H9 (cell line): ENCODE data around the gene FRAS1. TPM values are rescaled to one million over a fixed set of nuclear protein-coding genes. Genes with fewer than 3 reads are reported as not detected.
A peak's percentile ranks its signal among the peaks of the same experiment; 100 is the strongest.

Source experiments
- DNase-seq: peaks from one replicate; pipeline ENCODE4 v3.0.0-alpha.2; 2017
- H2AFZ ChIP-seq: one replicate; pipeline ENCODE4 v1.6.1; 2013; ENCODE audit warnings: mild to moderate bottlenecking, low read length, control low read depth, moderate library complexity
- H2AK5ac ChIP-seq: 2 replicates; pipeline ENCODE4 v1.6.1; 2013; ENCODE audit warnings: low read length, control low read depth, mixed read lengths; ENCODE audit not compliant: insufficient read length
- H2BK120ac ChIP-seq: one replicate; pipeline ENCODE4 v1.6.1; 2013; ENCODE audit warnings: low read depth, mild to moderate bottlenecking, low read length, control low read depth, inconsistent platforms; ENCODE audit not compliant: poor library complexity, severe bottlenecking
- H2BK12ac ChIP-seq: 2 replicates; pipeline ENCODE4 v1.6.1; 2013; ENCODE audit warnings: low read length, control low read depth, mixed read lengths, low read depth; ENCODE audit not compliant: insufficient read length
- H2BK15ac ChIP-seq: 2 replicates; pipeline ENCODE4 v1.6.1; 2013; ENCODE audit warnings: low read depth, low read length, control low read depth
- H2BK20ac ChIP-seq: one replicate; pipeline ENCODE4 v1.6.1; 2013; ENCODE audit warnings: low read depth, mild to moderate bottlenecking, low read length, control low read depth, inconsistent platforms; ENCODE audit not compliant: poor library complexity, severe bottlenecking
- H2BK5ac ChIP-seq: 2 replicates; pipeline ENCODE4 v1.6.1; 2013; ENCODE audit warnings: low read length, control low read depth, mixed read lengths; ENCODE audit not compliant: insufficient read length
- H3K14ac ChIP-seq: 2 replicates; pipeline ENCODE4 v1.6.1; 2013; ENCODE audit warnings: low read length, control low read depth; ENCODE audit not compliant: insufficient read depth
- H3K18ac ChIP-seq: 2 replicates; pipeline ENCODE4 v1.6.1; 2013; ENCODE audit warnings: low read depth, mild to moderate bottlenecking, mixed read lengths, low read length, control low read depth; ENCODE audit not compliant: insufficient read length
- H3K23ac ChIP-seq: 2 replicates; pipeline ENCODE4 v1.6.1; 2013; ENCODE audit warnings: low read length, control low read depth, mixed read lengths, low read depth; ENCODE audit not compliant: insufficient read length
- H3K23me2 ChIP-seq: 2 replicates; pipeline ENCODE4 v1.6.1; 2013; ENCODE audit warnings: low read depth, mild to moderate bottlenecking, mixed read lengths, low read length, control low read depth; ENCODE audit not compliant: insufficient read length, poor library complexity, severe bottlenecking
- H3K27ac ChIP-seq: 2 replicates; pipeline ENCODE4 v1.5.1; 2013; ENCODE audit warnings: low read length, control low read depth, mixed read lengths, low read depth; ENCODE audit not compliant: insufficient read length
- H3K27me3 ChIP-seq: 2 replicates; pipeline ENCODE4 v1.6.1; 2013; ENCODE audit warnings: low read length, control low read depth, inconsistent platforms; ENCODE audit not compliant: insufficient read depth
- H3K4ac ChIP-seq: 2 replicates; pipeline ENCODE4 v1.6.1; 2013; ENCODE audit warnings: low read depth, mild to moderate bottlenecking, control low read depth, inconsistent platforms, low read length, moderate library complexity
- H3K4me1 ChIP-seq: 2 replicates; pipeline ENCODE4 v1.6.1; 2013; ENCODE audit warnings: low read length, control low read depth, inconsistent platforms; ENCODE audit not compliant: insufficient read depth
- H3K4me2 ChIP-seq: 2 replicates; pipeline ENCODE4 v1.6.1; 2013; ENCODE audit warnings: low read length, control low read depth, mixed read lengths; ENCODE audit not compliant: insufficient read length, insufficient read depth
- H3K56ac ChIP-seq: 2 replicates; pipeline ENCODE4 v1.6.1; 2013; ENCODE audit warnings: low read depth, mild to moderate bottlenecking, mixed read lengths, low read length, control low read depth; ENCODE audit not compliant: insufficient read length
- H3K79me1 ChIP-seq: 2 replicates; pipeline ENCODE4 v1.6.1; 2013; ENCODE audit warnings: low read depth, mild to moderate bottlenecking, moderate library complexity, low read length, control low read depth, inconsistent platforms; ENCODE audit not compliant: insufficient read depth, poor library complexity, severe bottlenecking
- H3K79me2 ChIP-seq: 2 replicates; pipeline ENCODE4 v1.6.1; 2013; ENCODE audit warnings: low read length, control low read depth, inconsistent platforms; ENCODE audit not compliant: insufficient read depth
- H3K9ac ChIP-seq: 2 replicates; pipeline ENCODE4 v1.6.1; 2013; ENCODE audit warnings: low read length, control low read depth, mixed read lengths; ENCODE audit not compliant: insufficient read length; ENCODE audit errors: extremely low read depth
- H3K9me3 ChIP-seq: one replicate; pipeline ENCODE4 v1.6.1; 2013; ENCODE audit warnings: low read depth, low read length, inconsistent platforms; ENCODE audit not compliant: control insufficient read depth
- H3T11ph ChIP-seq: one replicate; pipeline ENCODE4 v1.6.1; 2013; ENCODE audit warnings: mild to moderate bottlenecking, low read length, control low read depth, inconsistent platforms
- H4K20me1 ChIP-seq: one replicate; pipeline ENCODE4 v1.6.1; 2013; ENCODE audit not compliant: control insufficient read depth, insufficient read length, insufficient read depth
- H4K5ac ChIP-seq: 2 replicates; pipeline ENCODE4 v1.6.1; 2013; ENCODE audit warnings: low read depth, mild to moderate bottlenecking, mixed read lengths, low read length, control low read depth; ENCODE audit not compliant: insufficient read length
- H4K8ac ChIP-seq: replicated peaks from 2 replicates; pipeline ENCODE4 v1.6.1; 2013; ENCODE audit warnings: low read length, control low read depth, mixed read lengths, low read depth; ENCODE audit not compliant: insufficient read length
- H4K91ac ChIP-seq: 2 replicates; pipeline ENCODE4 v1.6.1; 2013; ENCODE audit warnings: low read depth, mild to moderate bottlenecking, moderate library complexity, mixed read lengths, low read length, control low read depth; ENCODE audit not compliant: insufficient read length
- H3K27ac Mint-ChIP-seq, 3 experiments: 2 replicates in 2 of 3; 3 replicates in 1 of 3; pipeline ENCODE4 v1.8.0; 2020 to 2021; ENCODE audit warnings: mixed read lengths in 3 of 3, mild to moderate bottlenecking in 1 of 3, moderate library complexity in 1 of 3
- H3K27me3 Mint-ChIP-seq: 2 replicates; pipeline ENCODE4 v1.8.0; 2021; ENCODE audit warnings: low read depth, mild to moderate bottlenecking, moderate library complexity, mixed read lengths
- H3K36me3 Mint-ChIP-seq, 3 experiments: 2 replicates in 2 of 3; 3 replicates in 1 of 3; pipeline ENCODE4 v1.8.0; 2020 to 2021; ENCODE audit warnings: low read depth in 3 of 3, mixed read lengths in 3 of 3; ENCODE audit not compliant: insufficient read depth in 1 of 3
- H3K4me1 Mint-ChIP-seq, 2 experiments: 2 replicates each; pipeline ENCODE4 v1.8.0; 2020; ENCODE audit warnings: mixed read lengths in 2 of 2
- H3K4me3 Mint-ChIP-seq, 2 experiments: 2 replicates in 1 of 2; 3 replicates in 1 of 2; pipeline ENCODE4 v1.8.0; 2020 to 2021; ENCODE audit warnings: mild to moderate bottlenecking in 2 of 2, mixed read lengths in 2 of 2, moderate library complexity in 1 of 2
- H3K9me3 Mint-ChIP-seq, 2 experiments: 2 replicates in 1 of 2; 3 replicates in 1 of 2; pipeline ENCODE4 v1.8.0; 2020; ENCODE audit warnings: mild to moderate bottlenecking in 2 of 2, mixed read lengths in 2 of 2, moderate library complexity in 1 of 2
- CTCF ChIP-seq: fragments of 200-600 bp; sonication (generic); conservative IDR thresholded peaks from 3 replicates; pipeline ENCODE4 v1.8.0; 2021; ENCODE audit warnings: antibody characterized with exemption, mild to moderate bottlenecking
- WGBS: extraction: QIAGEN DNeasy Blood & Tissue Kit; methylation state at CpG from one replicate; pipeline ENCODE4 v1.1.7; 2013; ENCODE audit warnings: missing lambda C conversion rate, low lambda C conversion rate, mixed read lengths; ENCODE audit not compliant: insufficient read length; ENCODE audit errors: extremely low coverage; 5-methylcytosine and 5-hydroxymethylcytosine counted together
- total RNA-seq: library from RNA; stranded (reverse); gene quantifications from 2 replicates; pipeline ENCODE4 v1.2.1, GENCODE V29; 2021

The FRAS1 gene
- total RNA-seq, 1 experiment from 2014 or later: 58.5 TPM

DNA sequence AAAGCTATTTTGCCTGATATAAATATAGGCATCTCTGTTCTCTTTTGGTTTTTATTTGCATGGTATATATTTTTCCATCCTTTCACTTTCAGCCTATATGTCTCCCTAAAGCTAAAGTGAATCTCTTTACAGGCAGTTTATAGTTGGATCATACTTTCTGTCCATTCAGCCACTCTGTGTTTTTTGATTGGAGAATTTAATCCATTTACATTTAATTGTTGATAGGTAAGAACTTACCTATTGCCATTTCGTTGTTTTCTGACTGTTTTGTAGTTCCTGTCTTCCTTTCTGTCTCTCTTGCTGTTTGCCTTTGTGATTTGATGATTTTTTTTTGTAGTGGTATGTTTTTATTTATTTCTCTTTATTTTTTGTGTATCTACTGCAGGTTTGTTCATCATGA lies 338.5 kb downstream of the FRAS1 start:
- H4K5ac ChIP-seq: no peak overlapping the region
- WGBS: no CpG with 5 or more reads among the region's 1 CpG
- Mint-ChIP-seq H3K27ac (peak overlapping the region in 1 of 3 experiments; percentile 17; a peak in 1 of 7 replicates), H3K4me3 (no peak overlapping the region), H3K36me3 (peaks cover 26 to 39% (median 28%) of the 10 kb centered on the region in 3 experiments), H3K27me3 (no peaks in the 10 kb centered on the region), H3K9me3 (peaks cover 15 to 16% of the 10 kb centered on the region in 2 experiments), H3K4me1 (peaks cover 17 to 18% of the 10 kb centered on the region in 2 experiments)
- no peak overlapping the region for H2AK5ac ChIP-seq
- H2BK20ac ChIP-seq: no peak overlapping the region
- DNase-seq: no peak
- no peak overlapping the region for H3K23ac ChIP-seq
- H4K20me1 ChIP-seq: no peaks in the 10 kb centered on the region
- no peak overlapping the region for H3T11ph ChIP-seq
- no peak overlapping the region for H2BK12ac ChIP-seq
- H3K4me1 ChIP-seq: peaks cover 7% of the 10 kb centered on the region; the same call in 1 of the 2 replicates
- H3K14ac ChIP-seq: no peak overlapping the region
- no peak overlapping the region for H4K91ac ChIP-seq
- H3K4me2 ChIP-seq: no peak overlapping the region
- H3K27me3 ChIP-seq: no peaks in the 10 kb centered on the region
- H3K79me1 ChIP-seq: no peaks in the 10 kb centered on the region
- no peaks in the 10 kb centered on the region for H3K9me3 ChIP-seq
- no peak overlapping the region for H3K27ac ChIP-seq
- no peaks in the 10 kb centered on the region for H3K79me2 ChIP-seq
- no peak overlapping the region for H4K8ac ChIP-seq
- H3K23me2 ChIP-seq: no peaks in the 10 kb centered on the region
- H3K56ac ChIP-seq: no peak overlapping the region
- H2BK120ac ChIP-seq: no peak overlapping the region
- no peak overlapping the region for H3K9ac ChIP-seq
- no peak for TF ChIP-seq CTCF
- no peak overlapping the region for H3K18ac ChIP-seq
- no peak overlapping the region for H2BK15ac ChIP-seq
- H2AFZ ChIP-seq: no peak overlapping the region
- H3K4ac ChIP-seq: no peak overlapping the region
- no peak overlapping the region for H2BK5ac ChIP-seq
